ENCODE results near the gene CD74. TPM values are rescaled to one million over a fixed set of nuclear protein-coding genes. Genes with fewer than 3 reads are reported as not detected.

CD74 gene
- total and polyA plus RNA-seq, 2 of the 4 experiments (the other 2 are of a cell fraction), result 0.18 to 1.1 TPM

GRCh38 chr5:150404121-150404520, 8.6 kb downstream of the CD74 start:
- Histone ChIP-seq H4K91ac (ENCODE audit: insufficient read depth, low read depth, low read length) (no peak overlapping the region), H3K4me3 (ENCODE audit: insufficient read depth, low read depth, low read length) (no peak overlapping the region), H3K56ac (ENCODE audit: extremely low read depth, insufficient read depth, low read length) (no peak overlapping the region), H3K4me1 (ENCODE audit: control insufficient read depth, insufficient read depth, low read length) (peaks cover 6% of the 10 kb centered on the region), H3K9me3 (ENCODE audit: control insufficient read depth, insufficient read depth, low read length) (no peaks in the 10 kb centered on the region), H2BK20ac (ENCODE audit: low read depth, low read length) (no peak overlapping the region), H2AK5ac (ENCODE audit: low read depth, low read length) (no peak overlapping the region), H3K14ac (replicated peaks; ENCODE audit: low read depth, low read length) (no peak overlapping the region), H3K18ac (ENCODE audit: low read depth, low read length) (no peak overlapping the region), H2BK15ac (ENCODE audit: low read depth, low read length) (no peak overlapping the region), H3K23ac (ENCODE audit: low read depth, low read length) (no peak overlapping the region), H2AFZ (replicated peaks; ENCODE audit: low read length, poor library complexity) (no peak overlapping the region), H3K9me1 (ENCODE audit: insufficient read depth, low read length) (peaks cover 27% of the 10 kb centered on the region), H4K20me1 (ENCODE audit: insufficient read depth, low read length) (peaks cover 3% of the 10 kb centered on the region; the same call in 1 of the 2 replicates), H3K27me3 (ENCODE audit: control insufficient read depth, insufficient read depth, low read length) (no peaks in the 10 kb centered on the region), H3K27ac (ENCODE audit: insufficient read depth, low read length) (no peak overlapping the region), H2BK5ac (ENCODE audit: low read depth, low read length, poor library complexity, severe bottlenecking) (no peak overlapping the region), H3K4me2 (ENCODE audit: low read depth, low read length) (no peak overlapping the region), H3K36me3 (ENCODE audit: control insufficient read depth, insufficient read depth, low read length) (peaks cover 15% of the 10 kb centered on the region), H3K79me1 (ENCODE audit: low read depth in 1 of 2, low read length in 2 of 2) (peaks cover 0 to 9% of the 10 kb centered on the region in 2 experiments; a peak in 1 of 4 replicates), H2AK9ac (replicated peaks; ENCODE audit: low read depth, low read length, poor library complexity) (no peak overlapping the region), H3K4ac (ENCODE audit: low read depth, low read length) (no peak overlapping the region), H2BK120ac (ENCODE audit: low read depth, low read length) (no peak overlapping the region), H3K9ac (ENCODE audit: low read depth, low read length) (no peak overlapping the region), H4K8ac (ENCODE audit: low read depth in 2 of 2, low read length in 2 of 2) (no peak overlapping the region), H4K5ac (ENCODE audit: low read depth, low read length) (no peak overlapping the region)
- 95% methylated on average over 5 of the region's 5 CpGs; no CpG with 5 or more reads in 1 of the 2 experiments for WGBS, 2 experiments (ENCODE audit: extremely low coverage in 2 of 2, insufficient read length in 1 of 2)
- no peak for ATAC-seq (ENCODE audit: low read depth)
- in situ Hi-C loops (cut with MboI; ENCODE audit: low sequenced_read_pairs), result no loop called here
- POLR2A ChIA-PET (ENCODE audit: unreplicated experiment), result no interaction called here
- BruUV-seq (replicated peaks), result no TSS peak
- dilution Hi-C loops (cut with HindIII; ENCODE audit: low sequenced_read_pairs, unreplicated experiment), result no loop called here
- TF ChIP-seq MAFK (IDR thresholded peaks at IDR 0.05; ENCODE audit: low read depth, low read length) (no peak), RAD21 (IDR thresholded peaks at IDR 0.05; ENCODE audit: low read length) (no peak), RFX5 (IDR thresholded peaks at IDR 0.05; ENCODE audit: low read depth, low read length) (no peak), ELK1 (IDR thresholded peaks at IDR 0.05; ENCODE audit: borderline replicate concordance, low read depth, low read length) (no peak), BHLHE40 (IDR thresholded peaks at IDR 0.05; ENCODE audit: low read depth, low read length) (no peak), SMC3 (IDR thresholded peaks at IDR 0.05; ENCODE audit: low read depth, low read length) (no peak), CTCF (conservative IDR thresholded peaks at IDR 0.05; ENCODE audit: low read depth, low read length) (no peak), USF2 (IDR thresholded peaks at IDR 0.05; ENCODE audit: low read depth, low read length) (no peak), POLR2A (IDR thresholded peaks at IDR 0.05; ENCODE audit: low read depth, low read length) (no peak)
- intact Hi-C loops (cut with micrococcal nuclease), result no loop called here
- no peak for DNase-seq
- CTCF ChIA-PET, result no interaction called here
